Uterus (tissue), 4 donors: Measurements from ENCODE around the gene TMC4. TPM values are rescaled to one million over a fixed set of nuclear protein-coding genes. Genes with fewer than 3 reads are reported as not detected.
A peak's percentile ranks its signal among the peaks of the same experiment; 100 is the strongest.

Source experiments
- DNase-seq, 2 donors: peaks; one replicate each; pipeline ENCODE4 v3.0.0-alpha.2; 2019 to 2020
- H3K27ac ChIP-seq, 2 donors: fragments of 200-600 bp; sonication (generic); 1 replicate in 1 of 2; 2 replicates in 1 of 2; pipeline ENCODE4 v1.5.1; 2016 to 2018
- H3K27me3 ChIP-seq, 2 donors: fragments of 200-600 bp; sonication (generic); one replicate each; pipeline ENCODE4 v1.5.1; 2018 to 2019; ENCODE audit warnings: control low read depth in 1 of 2
- H3K36me3 ChIP-seq, 2 donors: fragments of 200-600 bp; sonication (generic); one replicate each; pipeline ENCODE4 v1.5.1; 2019; ENCODE audit warnings: control low read depth in 1 of 2
- H3K4me1 ChIP-seq, 2 donors: fragments of 200-600 bp; sonication (generic); one replicate each; pipeline ENCODE4 v1.5.1; 2018 to 2019; ENCODE audit warnings: control low read depth in 1 of 2
- H3K4me3 ChIP-seq, 2 donors: fragments of 200-600 bp; sonication (generic); 1 replicate in 1 of 2; 2 replicates in 1 of 2; pipeline ENCODE4 v1.5.1; 2018 to 2019; ENCODE audit warnings: mild to moderate bottlenecking in 1 of 2
- H3K9me3 ChIP-seq, 2 donors: fragments of 200-600 bp; sonication (generic); one replicate each; pipeline ENCODE4 v1.5.1; 2019; ENCODE audit warnings: control low read depth in 1 of 2
- POLR2A ChIP-seq, 2 donors: fragments of 450-650 bp; IDR thresholded peaks; one replicate each; pipeline ENCODE4 v1.6.1; 2016; ENCODE audit warnings: antibody characterized with exemption in 2 of 2, mild to moderate bottlenecking in 1 of 2, moderate library complexity in 1 of 2
- intact Hi-C: fragments of 100-400 bp; cut with DNase I; formaldehyde crosslinking; loops from one replicate; pipeline ENCODE4 v1.15.1; 2023; ENCODE audit warnings: low total_unique reads
- total RNA-seq, 4 donors: library from RNA; depleted of rRNA in 3 of 4; stranded (reverse); fragments of >200 nt in 3 of 4; gene quantifications; one replicate each; pipeline versions ENCODE4 v1.1.0 to v1.2.4, GENCODE V29; 2014 to 2023
- TF ChIP-seq, protein P1 (sequence below), 4 experiments: fragments of 200-600 bp in 2 of 4; fragments of 450-650 bp in 2 of 4; sonication (generic) in 2 of 4; IDR thresholded peaks; one replicate each; pipeline ENCODE4 v1.5.1; 2016 to 2019; ENCODE audit warnings: antibody characterized with exemption in 4 of 4, mild to moderate bottlenecking in 2 of 4, moderate library complexity in 1 of 4
- donor health status: DM: yes; HTN: yes; CAD: no.

Gene TMC4
- total RNA-seq, 4 donors from 2014 or later = 1.3 to 31.0 (median 3.0) TPM; not detected in 1

DNA sequence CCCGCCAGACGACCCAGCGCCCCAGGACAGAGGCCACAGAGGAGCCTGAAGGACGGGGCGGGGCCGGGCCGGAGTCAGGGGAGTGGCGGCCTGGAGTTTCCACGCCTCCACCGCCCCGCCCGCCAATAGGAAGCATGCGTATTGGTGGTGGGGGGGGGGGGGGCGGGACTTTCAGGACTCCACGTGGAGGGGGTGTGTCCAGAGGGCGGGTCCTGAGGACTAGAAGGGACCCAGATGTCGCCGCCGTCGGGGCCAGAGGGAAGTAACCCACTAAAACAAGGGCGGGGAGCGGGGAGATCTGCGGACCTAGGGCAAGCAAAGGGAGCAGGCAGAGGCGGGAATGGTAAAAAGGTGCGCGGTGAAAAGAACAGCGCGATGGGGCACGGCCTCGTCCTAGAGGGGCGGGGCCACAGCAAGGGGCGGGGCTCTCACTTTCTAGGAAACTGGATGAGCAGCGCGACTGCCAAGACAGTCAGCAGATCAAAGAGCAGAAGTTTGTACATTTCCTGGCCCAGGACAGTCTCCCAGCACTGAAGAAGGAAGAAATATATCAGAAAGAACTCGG, 10.6 kb downstream of the TMC4 start:
- no peak for TF ChIP-seq POLR2A (IDR thresholded peaks at IDR 0.05)
- TF ChIP-seq, protein P1, sequence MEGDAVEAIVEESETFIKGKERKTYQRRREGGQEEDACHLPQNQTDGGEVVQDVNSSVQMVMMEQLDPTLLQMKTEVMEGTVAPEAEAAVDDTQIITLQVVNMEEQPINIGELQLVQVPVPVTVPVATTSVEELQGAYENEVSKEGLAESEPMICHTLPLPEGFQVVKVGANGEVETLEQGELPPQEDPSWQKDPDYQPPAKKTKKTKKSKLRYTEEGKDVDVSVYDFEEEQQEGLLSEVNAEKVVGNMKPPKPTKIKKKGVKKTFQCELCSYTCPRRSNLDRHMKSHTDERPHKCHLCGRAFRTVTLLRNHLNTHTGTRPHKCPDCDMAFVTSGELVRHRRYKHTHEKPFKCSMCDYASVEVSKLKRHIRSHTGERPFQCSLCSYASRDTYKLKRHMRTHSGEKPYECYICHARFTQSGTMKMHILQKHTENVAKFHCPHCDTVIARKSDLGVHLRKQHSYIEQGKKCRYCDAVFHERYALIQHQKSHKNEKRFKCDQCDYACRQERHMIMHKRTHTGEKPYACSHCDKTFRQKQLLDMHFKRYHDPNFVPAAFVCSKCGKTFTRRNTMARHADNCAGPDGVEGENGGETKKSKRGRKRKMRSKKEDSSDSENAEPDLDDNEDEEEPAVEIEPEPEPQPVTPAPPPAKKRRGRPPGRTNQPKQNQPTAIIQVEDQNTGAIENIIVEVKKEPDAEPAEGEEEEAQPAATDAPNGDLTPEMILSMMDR (IDR thresholded peaks at IDR 0.05) = no peak
- peaks cover 0 to 4% of the 10 kb centered on the region in 2 donors for H3K4me1 ChIP-seq
- peak overlapping the region; percentile 16 to 34 for H3K4me3 ChIP-seq
- H3K9me3 ChIP-seq = no peaks in the 10 kb centered on the region
- peak overlapping the region in 1 of 2 donors; percentile 46 for H3K27ac ChIP-seq
- H3K36me3 ChIP-seq = no peaks in the 10 kb centered on the region
- H3K27me3 ChIP-seq = no peaks in the 10 kb centered on the region
- intact Hi-C loops = no loop called here
- peak; percentile 82 to 89 for DNase-seq

DNA sequence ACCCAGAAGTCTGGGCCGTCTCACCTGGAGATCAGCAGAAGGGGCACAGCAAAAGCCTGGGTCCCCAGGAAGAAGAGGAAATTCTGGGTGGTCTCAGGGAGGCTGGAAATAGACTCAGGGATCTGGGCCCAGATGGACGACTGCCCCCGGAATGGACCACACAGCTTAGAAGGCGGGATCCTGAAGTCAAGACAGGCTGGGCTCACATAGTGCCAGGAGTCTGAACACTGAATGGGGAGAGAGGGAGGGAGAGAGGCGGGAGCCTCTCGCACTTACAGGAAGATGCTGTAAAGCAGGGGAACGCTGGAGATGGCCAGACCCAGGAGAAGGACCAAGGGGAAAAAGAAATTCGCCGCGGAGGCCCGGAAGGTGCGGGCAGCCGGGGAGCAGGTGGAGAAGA, 12.1 kb downstream of the TMC4 start:
- intact Hi-C loops = no loop called here
- Histone ChIP-seq H3K9me3 (no peaks in the 10 kb centered on the region), H3K4me3 (peak overlapping the region; percentile 49 to 56), H3K36me3 (no peaks in the 10 kb centered on the region), H3K27ac (peak overlapping the region; percentile 77 to 85), H3K27me3 (no peaks in the 10 kb centered on the region), H3K4me1 (peaks cover 0 to 4% of the 10 kb centered on the region in 2 donors)
- TF ChIP-seq, protein P1 (IDR thresholded peaks at IDR 0.05) = no peak
- no peak for TF ChIP-seq POLR2A (IDR thresholded peaks at IDR 0.05)
- DNase-seq = no peak

DNA sequence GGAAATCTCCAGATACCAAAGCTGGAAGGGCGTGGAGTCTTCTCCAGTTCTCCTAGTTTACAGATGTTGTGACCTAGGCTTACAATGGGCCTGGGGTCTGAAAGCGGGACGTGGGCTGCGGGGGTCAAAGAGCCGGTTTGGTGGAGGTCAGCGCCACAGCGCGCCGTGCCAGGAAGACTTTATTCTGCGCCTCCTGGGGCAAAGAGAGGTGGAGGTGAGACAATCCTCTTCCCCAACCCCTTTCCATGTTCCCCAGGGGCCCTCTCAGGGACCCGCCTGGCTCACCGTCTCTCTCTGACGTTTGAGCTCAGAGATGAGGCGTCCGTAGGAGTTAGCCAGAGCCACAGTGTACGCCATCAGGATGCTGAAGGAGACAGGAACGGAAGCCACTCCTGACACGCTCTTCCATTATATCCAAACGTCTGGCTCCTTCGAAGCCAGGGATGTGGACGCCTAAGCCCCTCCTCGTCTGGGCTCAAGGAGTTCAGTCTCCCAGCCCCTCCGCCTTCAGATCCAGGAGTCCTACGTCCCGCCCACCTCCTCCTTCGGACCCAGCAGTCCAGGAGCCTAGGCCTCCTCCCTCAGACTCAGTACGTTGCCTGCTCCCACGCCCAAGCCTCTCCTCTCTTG, 12.7 kb downstream of the TMC4 start:
- H3K36me3 ChIP-seq = no peaks in the 10 kb centered on the region
- H3K27me3 ChIP-seq = no peaks in the 10 kb centered on the region
- no peak for DNase-seq
- H3K4me3 ChIP-seq = peak overlapping the region; percentile 49 to 56
- no peaks in the 10 kb centered on the region for H3K9me3 ChIP-seq
- H3K4me1 ChIP-seq = peaks cover 0 to 4% of the 10 kb centered on the region in 2 donors
- TF ChIP-seq, protein P1 (IDR thresholded peaks at IDR 0.05) = peak in 1 of 4 experiments; percentile 16
- TF ChIP-seq POLR2A (IDR thresholded peaks at IDR 0.05) = no peak
- H3K27ac ChIP-seq = peak overlapping the region; percentile 77 to 85
- intact Hi-C loops = no loop called here

DNA sequence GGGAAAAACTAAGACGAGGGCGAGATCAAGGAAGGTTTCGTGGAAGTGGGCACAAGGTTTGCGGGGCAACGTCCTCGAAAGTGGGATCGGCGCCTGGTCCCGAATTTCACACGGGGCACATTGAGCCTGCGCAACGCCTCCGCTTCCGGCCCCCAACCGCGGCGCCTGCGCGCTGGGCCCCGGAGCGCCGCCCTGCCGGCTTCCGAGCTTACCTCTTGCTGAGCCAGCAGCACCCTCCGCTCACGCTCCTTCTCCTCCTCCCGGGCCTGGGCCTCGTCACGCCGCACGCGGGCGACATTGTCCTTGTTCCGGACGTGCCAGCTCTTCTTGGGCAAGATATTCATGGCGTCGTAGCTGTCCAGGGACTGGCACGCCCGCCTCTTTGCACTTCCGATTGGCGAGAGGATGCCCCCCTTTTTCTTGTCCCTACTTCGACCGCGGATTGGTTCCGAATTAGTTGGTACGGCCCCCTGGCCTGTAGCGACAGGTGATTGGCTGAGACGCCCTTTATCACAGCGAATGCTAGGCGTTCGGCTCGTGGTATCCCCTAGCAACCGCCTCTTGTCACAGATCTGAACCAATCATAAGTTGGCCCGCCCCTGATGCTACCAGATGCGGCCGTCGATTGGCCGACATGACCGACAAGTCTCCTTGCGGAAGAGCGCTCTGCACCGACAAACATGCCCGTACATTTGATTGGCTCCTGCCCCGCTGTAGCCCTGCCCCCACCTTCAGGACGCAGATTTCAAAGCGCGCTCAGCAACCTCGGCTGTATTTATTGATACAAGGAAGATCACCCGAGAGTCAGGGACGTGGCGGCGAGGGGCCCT, 13.4 kb downstream of the TMC4 start, which contains the start of gene LENG1:
Gene LENG1 (minus strand): TSS at position 370 of the 830 bp plus-strand sequence. CDS start 26 bp downstream, at position 344.
- Histone ChIP-seq H3K36me3 (no peaks in the 10 kb centered on the region), H3K4me3 (peak within 1 kb of the TSS; percentile 63 to 79), H3K9me3 (no peaks in the 10 kb centered on the region), H3K4me1 (peaks cover 0 to 4% of the 10 kb centered on the region in 2 donors), H3K27me3 (no peaks in the 10 kb centered on the region), H3K27ac (peak within 1 kb of the TSS; percentile 93)
- peak; percentile 31 to 73 for TF ChIP-seq POLR2A (IDR thresholded peaks at IDR 0.05)
- TF ChIP-seq, protein P1 (IDR thresholded peaks at IDR 0.05) = peak; percentile 46 to 66 (median 58)
- peak; percentile 99 to 100 for DNase-seq
- intact Hi-C loops = no loop called here
